VCaP (cell line): ENCODE data around the gene RGCC.

Experiments used
- H3K27ac ChIP-seq: fragments of 450-650 bp; 2 replicates; pipeline ENCODE4 v1.5.1; 2017
- TF ChIP-seq, protein P1 (sequence below): fragments of 450-650 bp; conservative IDR thresholded peaks from 2 replicates; pipeline ENCODE4 v1.5.1; 2017; ENCODE audit warnings: mild to moderate bottlenecking, moderate library complexity

The RGCC gene

DNA sequence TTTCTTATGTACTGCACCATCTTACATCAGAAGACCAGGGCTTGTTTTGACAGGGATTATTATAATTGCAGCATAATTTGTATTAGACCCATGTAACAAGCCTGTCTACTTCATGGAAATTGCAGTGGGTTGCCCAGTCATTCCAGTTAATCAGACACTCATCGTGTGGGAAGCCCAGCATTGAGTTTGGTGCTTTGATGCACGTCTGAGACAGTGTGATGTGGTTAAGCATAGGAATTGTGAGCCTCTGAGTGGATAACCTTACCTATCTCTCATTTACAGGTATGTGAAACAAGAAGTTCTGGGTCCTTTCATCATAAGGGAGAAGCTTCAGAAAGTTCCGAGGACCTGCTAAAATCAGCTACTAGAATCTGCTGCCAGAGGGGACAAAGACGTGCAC, 12.8 kb downstream of the RGCC start:
- H3K27ac ChIP-seq: no peak overlapping the region
- TF ChIP-seq, protein P1, sequence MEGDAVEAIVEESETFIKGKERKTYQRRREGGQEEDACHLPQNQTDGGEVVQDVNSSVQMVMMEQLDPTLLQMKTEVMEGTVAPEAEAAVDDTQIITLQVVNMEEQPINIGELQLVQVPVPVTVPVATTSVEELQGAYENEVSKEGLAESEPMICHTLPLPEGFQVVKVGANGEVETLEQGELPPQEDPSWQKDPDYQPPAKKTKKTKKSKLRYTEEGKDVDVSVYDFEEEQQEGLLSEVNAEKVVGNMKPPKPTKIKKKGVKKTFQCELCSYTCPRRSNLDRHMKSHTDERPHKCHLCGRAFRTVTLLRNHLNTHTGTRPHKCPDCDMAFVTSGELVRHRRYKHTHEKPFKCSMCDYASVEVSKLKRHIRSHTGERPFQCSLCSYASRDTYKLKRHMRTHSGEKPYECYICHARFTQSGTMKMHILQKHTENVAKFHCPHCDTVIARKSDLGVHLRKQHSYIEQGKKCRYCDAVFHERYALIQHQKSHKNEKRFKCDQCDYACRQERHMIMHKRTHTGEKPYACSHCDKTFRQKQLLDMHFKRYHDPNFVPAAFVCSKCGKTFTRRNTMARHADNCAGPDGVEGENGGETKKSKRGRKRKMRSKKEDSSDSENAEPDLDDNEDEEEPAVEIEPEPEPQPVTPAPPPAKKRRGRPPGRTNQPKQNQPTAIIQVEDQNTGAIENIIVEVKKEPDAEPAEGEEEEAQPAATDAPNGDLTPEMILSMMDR: no peak

DNA sequence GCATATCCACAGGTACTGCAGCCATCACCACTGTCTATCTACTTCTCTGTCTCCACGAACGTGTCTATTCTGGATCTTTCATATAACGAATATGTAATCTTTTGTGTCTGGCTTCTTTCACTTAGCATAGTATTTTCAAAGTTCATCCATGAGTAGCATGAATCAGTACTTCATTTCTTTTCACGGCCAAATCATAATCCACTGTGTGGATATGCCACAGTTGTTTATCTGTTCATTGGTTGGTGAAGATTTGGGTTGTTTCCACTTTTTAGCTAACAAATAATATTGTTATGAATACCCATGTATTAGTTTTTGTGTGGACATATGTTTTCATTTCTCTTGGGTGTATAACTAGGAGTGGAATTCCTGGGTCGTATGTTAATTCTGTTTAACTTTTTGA, 14.4 kb downstream of the RGCC start:
- H3K27ac ChIP-seq: no peak overlapping the region
- TF ChIP-seq, protein P1: no peak

DNA sequence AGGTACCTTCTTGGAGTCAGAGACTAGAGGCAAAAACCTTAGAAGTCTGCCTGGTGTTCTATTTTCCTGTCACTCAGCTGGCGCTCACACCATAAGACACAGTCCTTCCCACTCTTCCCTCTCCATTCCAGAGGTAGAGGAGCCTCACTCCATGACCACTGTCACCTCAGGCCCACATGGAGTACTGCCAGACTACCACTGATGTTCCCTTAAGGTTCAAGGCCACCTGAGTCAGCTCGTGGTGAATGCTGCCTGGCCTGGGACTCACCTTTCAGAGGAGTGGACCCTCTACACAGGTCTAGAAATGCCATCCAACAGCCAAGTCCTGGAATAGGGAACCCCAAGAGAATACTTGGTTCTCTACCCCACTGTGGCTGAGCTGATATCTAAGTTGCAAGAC, 29.9 kb downstream of the RGCC start:
- TF ChIP-seq, protein P1: no peak
- H3K27ac ChIP-seq: no peak overlapping the region

DNA sequence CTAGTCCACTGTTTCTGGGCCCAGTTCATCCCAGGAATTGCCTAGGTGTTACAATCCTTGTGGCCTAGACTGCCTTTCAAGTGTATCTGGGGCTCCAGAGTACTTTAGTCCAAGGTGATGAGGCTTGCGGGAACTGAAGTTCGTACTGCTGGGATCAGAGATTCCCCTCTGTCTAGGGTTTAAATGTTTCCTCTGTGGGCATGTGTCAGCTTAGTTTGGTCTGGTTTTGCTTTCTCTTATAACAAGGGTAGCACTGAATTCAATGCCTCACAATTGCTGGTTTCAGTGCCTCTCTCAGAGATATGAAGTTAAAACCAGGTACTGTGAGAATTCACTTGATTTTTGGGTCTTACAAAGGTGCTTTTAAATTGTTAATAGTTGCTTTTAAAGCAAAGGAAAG, 30.8 kb downstream of the RGCC start:
- no peak overlapping the region for H3K27ac ChIP-seq
- TF ChIP-seq, protein P1: no peak

DNA sequence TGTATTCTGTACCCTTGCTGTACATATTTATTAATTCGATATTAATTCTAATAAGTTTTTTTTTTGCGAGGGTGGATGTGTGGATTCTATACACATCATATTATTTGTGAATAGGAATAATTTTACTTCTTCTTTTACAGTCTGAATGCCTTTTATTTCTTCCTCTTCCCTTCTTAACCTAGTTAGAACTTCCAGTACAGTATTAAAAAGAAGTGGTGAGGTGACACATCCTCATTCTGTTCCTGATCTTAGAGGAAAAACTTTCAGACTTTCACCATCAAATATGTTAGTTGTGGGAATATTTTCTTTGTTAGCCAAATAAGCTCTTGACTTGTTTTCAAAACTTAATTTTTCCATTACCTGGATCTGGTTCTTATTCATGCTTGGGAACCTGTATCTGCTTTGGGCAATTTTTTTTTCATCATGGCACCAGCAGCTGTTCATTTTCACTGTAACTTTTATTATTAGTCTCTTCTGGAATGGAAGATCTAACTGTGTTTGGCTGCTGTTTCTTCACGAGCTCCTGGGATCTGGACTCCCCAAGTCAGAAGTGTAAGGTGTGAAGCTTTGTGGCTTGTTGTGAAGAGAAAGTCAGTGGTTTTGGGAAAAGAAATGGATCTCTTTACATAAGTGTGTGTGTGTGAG, 33.1 kb downstream of the RGCC start:
- H3K27ac ChIP-seq: no peak overlapping the region
- TF ChIP-seq, protein P1: no peak

DNA sequence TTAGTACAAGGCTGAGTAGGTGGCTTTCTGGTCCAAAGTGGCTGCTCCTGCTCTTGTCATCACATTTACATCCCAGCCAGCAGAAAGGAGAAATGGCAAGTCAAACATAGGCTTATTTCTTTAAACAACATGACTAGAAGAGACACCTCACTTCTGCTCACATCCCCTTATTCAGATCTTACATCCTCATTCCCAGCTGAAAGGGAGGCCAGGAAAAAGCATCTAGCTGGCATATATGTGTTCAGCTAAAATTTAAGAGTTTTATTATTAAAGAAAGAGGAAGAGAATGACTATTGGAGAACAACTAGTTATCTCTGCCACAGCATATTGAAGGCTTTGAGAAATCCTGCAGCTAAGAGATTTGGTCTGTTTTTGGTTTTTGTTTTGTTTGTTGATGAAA, 34.1 kb downstream of the RGCC start:
- TF ChIP-seq, protein P1: no peak
- no peak overlapping the region for H3K27ac ChIP-seq

DNA sequence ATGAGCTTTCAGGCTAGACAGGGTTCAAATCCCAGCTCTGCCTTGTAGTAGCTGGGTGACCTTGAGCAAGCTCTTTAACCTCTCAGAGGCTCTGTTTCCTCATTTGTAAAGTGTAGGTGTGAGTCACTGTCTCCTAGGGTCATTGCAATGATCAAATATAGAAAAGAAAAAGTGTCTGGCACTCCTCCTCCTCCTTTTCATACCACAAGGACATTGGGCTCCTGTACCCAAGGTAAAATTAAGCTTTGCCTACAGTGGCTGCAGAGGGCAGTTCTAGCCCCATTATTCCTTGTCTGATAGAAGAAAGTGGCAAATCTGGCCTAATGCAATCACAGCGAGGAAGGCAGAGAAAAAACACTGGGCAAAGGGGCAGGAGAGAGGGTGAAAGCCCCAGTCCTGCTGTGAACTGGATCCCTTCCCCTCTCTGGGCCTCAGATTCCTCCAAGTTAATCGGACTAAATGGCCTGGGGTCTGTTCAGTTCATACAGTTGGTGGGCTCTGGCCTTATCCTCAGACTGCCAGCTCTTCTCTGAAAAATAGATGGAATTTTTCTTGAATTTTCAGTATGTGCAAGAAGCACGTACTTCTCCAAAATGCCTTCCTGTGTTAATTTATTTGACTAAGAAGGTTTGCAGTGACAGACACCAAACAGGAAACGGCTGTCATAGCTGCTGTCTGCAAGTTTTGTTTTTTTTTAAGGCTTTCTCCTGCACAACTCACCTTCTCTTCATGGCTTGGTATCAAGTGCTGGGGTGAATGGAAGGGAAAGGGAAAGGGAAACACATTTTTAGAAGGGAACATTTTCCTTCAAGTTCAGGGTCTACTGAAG, 35.3 kb downstream of the RGCC start:
- no peak overlapping the region for H3K27ac ChIP-seq
- TF ChIP-seq, protein P1: no peak
